Caco-2 (cell line): ENCODE data around the gene DNLZ. TPM values are rescaled to one million over a fixed set of nuclear protein-coding genes. Genes with fewer than 3 reads are reported as not detected.

Source experiments
- BruUV-seq: library from RNA; stranded (reverse); fragments of 400-500 nt; replicated peaks from 2 replicates; lab custom pipeline; 2021; lab: Mats Ljungman, UMichigan
- CTCF ChIA-PET: fragments of 300-600 bp; sonication (Branson Sonifier 250); formaldehyde crosslinking; loops from one replicate; lab custom pipeline; 2022; ENCODE audit warnings: antibody characterized with exemption; lab: Charles Lee
- POLR2A ChIA-PET: fragments of 300-600 bp; sonication (Branson Sonifier 250); formaldehyde crosslinking; loops from one replicate; lab custom pipeline; 2022; ENCODE audit warnings: antibody characterized with exemption; lab: Charles Lee
- DNase-seq, 2 experiments: peaks; one replicate each; pipeline versions ENCODE4 v3.0.0 to v3.0.0-alpha.2; 2020 to 2022
- H3K27me3 ChIP-seq: replicated peaks from 2 replicates; pipeline ENCODE4 v1.6.0; 2011; ENCODE audit warnings: low read length; ENCODE audit not compliant: control insufficient read depth, insufficient read depth
- H3K36me3 ChIP-seq: 2 replicates; pipeline ENCODE4 v1.5.1; 2011; ENCODE audit warnings: low read length; ENCODE audit not compliant: control insufficient read depth, insufficient read depth
- H3K4me1 ChIP-seq: fragments of 250-450 bp; sonication (Bioruptor Pico); 2 replicates; pipeline ENCODE4 v1.5.1; 2020; ENCODE audit warnings: mild to moderate bottlenecking
- H3K4me3 ChIP-seq: 2 replicates; pipeline ENCODE4 v1.5.1; 2011; ENCODE audit warnings: low read depth, mild to moderate bottlenecking, control low read depth, low read length
- H3K9me3 ChIP-seq: fragments of 250-450 bp; sonication (Bioruptor Pico); 2 replicates; pipeline ENCODE4 v1.5.1; 2020; ENCODE audit warnings: mild to moderate bottlenecking, moderate library complexity
- H3K27ac Mint-ChIP-seq: one replicate; pipeline ENCODE4 v1.8.0; 2022; ENCODE audit warnings: mixed read lengths; ENCODE audit not compliant: unreplicated experiment
- H3K27me3 Mint-ChIP-seq: one replicate; pipeline ENCODE4 v1.8.0; 2022; ENCODE audit warnings: mixed read lengths; ENCODE audit not compliant: insufficient read depth, unreplicated experiment
- H3K36me3 Mint-ChIP-seq: one replicate; pipeline ENCODE4 v1.8.0; 2022; ENCODE audit warnings: mild to moderate bottlenecking, mixed read lengths; ENCODE audit not compliant: insufficient read depth, unreplicated experiment
- H3K4me1 Mint-ChIP-seq: one replicate; pipeline ENCODE4 v1.8.0; 2022; ENCODE audit warnings: low read depth, mixed read lengths; ENCODE audit not compliant: unreplicated experiment
- H3K4me3 Mint-ChIP-seq: one replicate; pipeline ENCODE4 v1.8.0; 2022; ENCODE audit warnings: mild to moderate bottlenecking, moderate library complexity, mixed read lengths; ENCODE audit not compliant: unreplicated experiment
- H3K9me3 Mint-ChIP-seq: one replicate; pipeline ENCODE4 v1.8.0; 2022; ENCODE audit warnings: mixed read lengths; ENCODE audit not compliant: unreplicated experiment
- intact Hi-C: fragments of 100-400 bp; cut with micrococcal nuclease; formaldehyde crosslinking; loops from one replicate; pipeline ENCODE4 v1.10.0; 2022; ENCODE audit not compliant: unreplicated experiment
- total RNA-seq: library from RNA; stranded (reverse); gene quantifications from 2 replicates; pipeline ENCODE4 v1.2.3, GENCODE V29; 2022
- TF ChIP-seq, protein P1 (sequence below), 2 experiments: fragments of 200-600 bp in 1 of 2; IDR thresholded peaks; 1 replicate in 1 of 2; 2 replicates in 1 of 2; pipeline versions ENCODE4 v1.5.1 to v1.8.0; 2011 to 2022; ENCODE audit warnings: antibody characterized with exemption in 1 of 2, control low read depth in 1 of 2, inconsistent platforms in 1 of 2, low read depth in 1 of 2, low read length in 1 of 2, mild to moderate bottlenecking in 1 of 2, moderate library complexity in 1 of 2; ENCODE audit not compliant: insufficient read depth in 1 of 2, severe bottlenecking in 1 of 2, unreplicated experiment in 1 of 2

Gene DNLZ
- total RNA-seq, 1 experiment from 2014 or later, result 29.1 TPM

DNA sequence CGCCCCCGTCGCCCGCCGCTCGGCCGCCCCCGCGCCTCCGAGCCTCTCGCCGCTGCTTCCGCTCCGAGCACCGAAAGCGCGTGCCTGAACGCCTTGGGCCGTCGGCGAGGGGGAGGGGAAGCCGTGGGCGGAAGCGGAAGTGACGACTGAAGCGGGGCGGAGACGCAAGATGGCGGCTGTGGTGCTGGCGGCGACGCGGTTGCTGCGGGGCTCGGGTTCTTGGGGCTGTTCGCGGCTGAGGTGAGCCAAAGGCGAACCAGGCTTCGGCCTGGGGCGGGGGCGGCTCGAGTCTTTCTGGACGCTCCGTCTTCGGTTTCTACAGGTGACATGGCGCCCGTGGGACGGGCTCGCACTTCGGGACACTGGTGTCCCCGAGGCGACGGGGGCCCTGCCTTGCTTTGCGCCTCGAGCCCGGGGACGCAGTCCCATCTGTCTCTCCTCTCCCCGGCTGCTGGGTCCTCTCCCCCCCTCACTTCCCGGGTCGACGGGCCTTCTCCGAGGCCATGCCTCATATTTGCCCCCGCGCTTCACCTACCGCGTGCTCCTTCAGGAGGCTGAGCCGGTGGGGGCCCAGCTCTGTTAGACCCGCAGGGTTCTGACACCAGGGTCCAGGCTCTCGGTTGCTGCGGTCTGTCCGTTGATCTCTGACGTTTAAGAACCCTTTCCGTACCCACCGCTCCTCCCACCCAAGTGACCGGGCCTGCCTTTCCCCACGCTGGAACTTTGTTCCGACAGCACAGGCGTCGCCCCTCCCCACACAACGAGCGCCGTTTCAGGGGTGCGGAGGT lies 47.1 kb upstream of the DNLZ start, which contains the start of the genes ENTR1 and PMPCA:
Gene ENTR1, minus strand, starts transcription at position 115 of the 788 bp plus-strand sequence. CDS start 217 bp downstream, outside the sequence.
Gene PMPCA, plus strand, starts transcription at position 159 of the 788 bp plus-strand sequence. Its CDS starts 11 bp downstream, at position 170.
- no peaks in the 10 kb centered on the region for H3K27me3 ChIP-seq
- peak within 1 kb of the TSS; percentile 81 for H3K4me3 ChIP-seq
- TF ChIP-seq, protein P1, sequence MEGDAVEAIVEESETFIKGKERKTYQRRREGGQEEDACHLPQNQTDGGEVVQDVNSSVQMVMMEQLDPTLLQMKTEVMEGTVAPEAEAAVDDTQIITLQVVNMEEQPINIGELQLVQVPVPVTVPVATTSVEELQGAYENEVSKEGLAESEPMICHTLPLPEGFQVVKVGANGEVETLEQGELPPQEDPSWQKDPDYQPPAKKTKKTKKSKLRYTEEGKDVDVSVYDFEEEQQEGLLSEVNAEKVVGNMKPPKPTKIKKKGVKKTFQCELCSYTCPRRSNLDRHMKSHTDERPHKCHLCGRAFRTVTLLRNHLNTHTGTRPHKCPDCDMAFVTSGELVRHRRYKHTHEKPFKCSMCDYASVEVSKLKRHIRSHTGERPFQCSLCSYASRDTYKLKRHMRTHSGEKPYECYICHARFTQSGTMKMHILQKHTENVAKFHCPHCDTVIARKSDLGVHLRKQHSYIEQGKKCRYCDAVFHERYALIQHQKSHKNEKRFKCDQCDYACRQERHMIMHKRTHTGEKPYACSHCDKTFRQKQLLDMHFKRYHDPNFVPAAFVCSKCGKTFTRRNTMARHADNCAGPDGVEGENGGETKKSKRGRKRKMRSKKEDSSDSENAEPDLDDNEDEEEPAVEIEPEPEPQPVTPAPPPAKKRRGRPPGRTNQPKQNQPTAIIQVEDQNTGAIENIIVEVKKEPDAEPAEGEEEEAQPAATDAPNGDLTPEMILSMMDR (IDR thresholded peaks at IDR 0.05; ENCODE audit: insufficient read depth in 1 of 2, low read depth in 1 of 2, low read length in 1 of 2, severe bottlenecking in 1 of 2, unreplicated experiment in 1 of 2), result no peak
- H3K4me3 Mint-ChIP-seq, result peak within 1 kb of the TSS; percentile 76
- no peaks in the 10 kb centered on the region for H3K9me3 ChIP-seq
- H3K4me1 Mint-ChIP-seq, result peaks cover 16% of the 10 kb centered on the region
- peaks cover 12% of the 10 kb centered on the region for H3K4me1 ChIP-seq
- ChIA-PET POLR2A (interaction anchor here (1.3 kb wide), 1 partner anchor 10 kb away, joined by 4 read pairs; no protein-coding TSS in a partner anchor), CTCF (interaction anchor here (1.2 kb wide), 2 partner anchors 48 to 57 kb away, joined by 3 to 5 read pairs; no protein-coding TSS in a partner anchor)
- peaks cover 9% of the 10 kb centered on the region for H3K36me3 ChIP-seq
- H3K27ac Mint-ChIP-seq, result peak within 1 kb of the TSS; percentile 85
- no peaks in the 10 kb centered on the region for H3K27me3 Mint-ChIP-seq
- intact Hi-C loops, result no loop called here
- peak; percentile 92 to 94 for DNase-seq
- H3K36me3 Mint-ChIP-seq, result peaks cover 79% of the 10 kb centered on the region
- BruUV-seq, result no TSS peak
- H3K9me3 Mint-ChIP-seq, result no peaks in the 10 kb centered on the region

- POLR2A ChIA-PET, result interaction anchor here (1.3 to 1.4 kb wide), 2 partner anchors 9 to 47 kb away, joined by 3 to 4 read pairs; no protein-coding TSS in a partner anchor
- no peaks in the 10 kb centered on the region for H3K27me3 ChIP-seq
- Mint-ChIP-seq H3K27me3 (no peaks in the 10 kb centered on the region), H3K9me3 (no peaks in the 10 kb centered on the region), H3K4me1 (peaks cover 16% of the 10 kb centered on the region), H3K27ac (peak overlapping the region; percentile 85), H3K4me3 (peak overlapping the region; percentile 76), H3K36me3 (peaks cover 80% of the 10 kb centered on the region)
- intact Hi-C loops, result no loop called here
- TSS peak; percentile 53 for BruUV-seq
- CTCF ChIA-PET, result interaction anchor here (1.0 to 1.2 kb wide), 3 partner anchors 9 to 58 kb away, joined by 3 to 7 read pairs (median 5); no protein-coding TSS in a partner anchor
- TF ChIP-seq, protein P1 (IDR thresholded peaks at IDR 0.05; ENCODE audit: insufficient read depth in 1 of 2, low read depth in 1 of 2, low read length in 1 of 2, severe bottlenecking in 1 of 2, unreplicated experiment in 1 of 2), result no peak
- H3K36me3 ChIP-seq, result peaks cover 9% of the 10 kb centered on the region
- peak in 1 of 2 experiments; percentile 34 for DNase-seq
- no peaks in the 10 kb centered on the region for H3K9me3 ChIP-seq
- H3K4me3 ChIP-seq, result peak overlapping the region; percentile 81
- H3K4me1 ChIP-seq, result peaks cover 12% of the 10 kb centered on the region
Observed at GRCh38 chr9:136409557-136410455, 46.3 kb upstream of the DNLZ start.
